Bone marrow (tissue), 2 donors: ENCODE results near the gene KIF5A.

ENCODE experiments used
- DNase-seq, 2 donors: peaks; one replicate each; lab custom pipeline; 2025; lab: John Stamatoyannopoulos, UW

The KIF5A gene

DNA sequence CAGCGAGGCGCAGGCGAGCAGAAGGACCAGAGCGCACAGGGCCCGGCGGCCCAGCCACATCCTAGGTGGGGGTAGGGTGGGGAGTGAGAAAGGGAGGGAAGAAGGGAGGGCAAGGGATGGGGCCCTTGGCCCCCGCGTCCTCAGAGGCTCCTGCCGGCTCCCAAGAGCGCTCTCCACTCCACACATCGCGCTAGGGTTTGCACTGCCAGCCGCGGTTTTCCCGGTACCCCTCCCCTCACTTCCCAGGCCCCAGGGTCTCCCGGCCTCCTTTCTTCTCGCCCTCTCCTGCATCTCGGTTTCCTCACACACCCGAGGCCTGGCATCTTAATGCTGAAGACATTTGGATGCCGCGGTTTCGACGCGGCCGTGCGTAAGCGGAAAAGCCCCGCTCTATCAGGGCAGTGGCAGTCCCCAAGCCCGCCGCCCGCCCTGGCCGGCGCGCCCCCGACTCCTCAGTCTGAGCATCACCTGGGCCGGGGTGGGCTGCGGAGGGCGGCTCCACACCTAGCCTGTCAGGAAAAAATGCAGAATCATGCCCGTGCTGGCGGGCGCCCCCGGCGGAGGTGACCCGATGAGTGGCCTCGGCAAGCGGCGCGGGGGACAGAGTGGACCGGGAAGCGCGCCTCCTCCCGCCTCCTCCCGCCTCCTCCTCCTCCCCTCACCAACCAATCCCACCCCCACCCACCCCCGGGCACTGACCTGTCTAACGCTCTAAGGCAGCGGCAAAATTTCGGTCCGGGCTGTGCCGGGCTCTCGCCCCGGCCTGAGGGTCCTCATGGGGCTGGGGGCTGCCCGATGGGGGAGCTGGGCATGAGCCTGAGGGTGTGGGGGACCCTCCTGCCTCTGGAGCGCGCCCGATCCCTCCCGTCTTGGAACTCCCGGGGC is 82.5 kb downstream of the KIF5A start:
- no peak for DNase-seq

DNA sequence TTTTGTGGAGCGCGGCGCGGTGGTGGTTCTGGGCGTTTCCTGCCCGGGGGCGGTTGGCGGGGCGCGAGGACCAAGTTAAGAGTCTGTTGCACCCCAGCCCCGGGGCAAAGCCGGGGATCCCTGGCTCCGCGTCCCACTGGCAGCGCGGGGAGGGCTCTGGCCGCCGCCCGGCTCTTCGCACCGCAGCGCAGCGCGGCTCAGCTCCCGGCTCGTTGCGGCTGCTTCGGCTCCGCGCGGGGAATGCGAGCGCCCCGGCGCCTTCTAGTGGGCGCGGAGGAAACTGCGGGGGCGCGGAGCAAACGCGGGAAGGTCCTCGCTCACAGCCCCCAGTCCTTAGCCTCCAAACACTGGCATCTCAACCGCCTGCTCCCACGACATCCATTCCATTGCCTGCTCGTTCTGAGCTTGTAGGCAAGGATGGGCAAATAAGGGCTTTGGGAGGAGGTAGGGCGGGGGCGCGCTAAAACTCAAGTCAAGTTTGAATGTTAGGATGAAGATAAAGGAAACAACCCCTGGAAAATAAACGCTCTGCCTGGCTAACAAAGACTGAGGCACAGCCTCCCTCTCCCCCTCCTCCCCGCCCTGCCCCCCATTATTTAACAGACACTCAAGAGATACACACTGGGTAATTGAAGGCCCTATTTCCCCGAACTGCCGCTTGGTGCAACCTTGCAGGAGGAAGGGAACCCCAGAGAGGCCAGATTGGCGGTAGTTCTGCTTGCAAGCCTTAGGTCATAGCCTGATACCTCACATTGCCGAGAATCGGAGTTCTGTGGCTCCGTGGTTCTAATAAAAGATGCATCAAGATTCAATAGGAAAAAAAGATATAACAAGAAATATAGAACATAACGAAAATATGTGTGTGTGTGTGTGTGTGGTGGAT is 83.4 kb downstream of the KIF5A start, which contains the start of gene B4GALNT1:
Gene B4GALNT1 (minus strand): TSS at position 244 of the 883 bp plus-strand sequence. CDS start 1,069 bp downstream, outside the sequence.
- DNase-seq = peak; percentile 9 to 22
